CD4-positive, alpha-beta T cell treated with Interleukin-17A for 4 hours (primary cell): Measurements from ENCODE around the gene SLC8A3.
A peak's percentile ranks its signal among the peaks of the same experiment; 100 is the strongest.

Experiments used
- DNase-seq: peaks from one replicate; pipeline ENCODE4 v3.0.0-alpha.2; 2020; ENCODE audit warnings: mixed read lengths

Gene SLC8A3

DNA sequence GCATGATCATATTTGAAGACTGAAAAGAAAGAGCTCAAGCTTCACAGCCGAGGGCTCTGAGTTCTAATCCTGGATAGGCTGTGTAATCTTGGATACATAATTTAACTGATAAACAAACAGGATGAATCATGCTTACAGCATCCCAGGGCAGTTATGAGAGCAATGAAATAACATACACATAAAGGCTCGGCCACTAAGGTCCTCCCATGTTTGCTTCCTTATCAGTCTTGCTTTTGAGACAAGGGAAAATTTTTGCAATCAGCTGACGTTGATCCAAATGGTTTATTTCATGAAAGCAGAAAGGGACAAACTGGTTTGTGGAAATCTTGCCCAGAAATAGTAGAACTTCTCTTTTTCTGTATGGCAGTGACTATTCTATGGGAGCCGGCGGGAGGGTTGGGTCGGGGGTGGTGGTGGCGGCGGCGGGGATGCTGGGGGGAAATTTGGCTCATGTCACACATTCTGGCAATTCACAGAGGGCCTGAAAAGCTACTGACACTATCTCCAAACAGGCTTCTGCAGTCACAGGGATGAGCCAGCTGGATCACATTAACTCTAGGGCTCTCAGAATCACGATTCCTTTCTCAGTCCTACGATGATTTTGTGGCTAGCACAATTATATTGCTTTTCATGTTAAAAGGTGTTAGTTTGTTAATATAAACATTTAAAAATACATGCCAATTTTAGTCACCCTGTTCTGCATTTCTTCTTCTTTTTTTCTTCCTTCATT lies 124.5 kb downstream of the SLC8A3 start:
- DNase-seq, result no peak

DNA sequence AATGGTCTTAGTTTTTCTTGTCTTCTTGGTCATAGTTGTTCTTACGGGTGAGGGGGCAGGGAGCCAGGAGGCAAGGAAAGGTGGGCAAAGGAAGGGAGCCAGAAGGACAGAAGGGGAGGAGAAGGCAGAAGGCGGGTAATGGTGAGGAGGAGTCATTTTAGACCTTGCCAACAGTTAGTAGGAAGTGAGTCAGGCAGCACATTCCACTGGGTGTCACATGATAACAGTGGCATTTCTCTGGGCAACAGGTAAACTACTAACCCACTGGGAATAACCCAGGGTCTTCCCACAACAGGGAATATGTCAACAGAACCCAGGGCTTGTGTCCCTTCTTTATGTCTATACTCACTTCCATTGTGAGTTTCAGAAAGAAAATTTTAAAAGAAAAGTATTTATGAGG lies 127.6 kb downstream of the SLC8A3 start:
- no peak for DNase-seq

DNA sequence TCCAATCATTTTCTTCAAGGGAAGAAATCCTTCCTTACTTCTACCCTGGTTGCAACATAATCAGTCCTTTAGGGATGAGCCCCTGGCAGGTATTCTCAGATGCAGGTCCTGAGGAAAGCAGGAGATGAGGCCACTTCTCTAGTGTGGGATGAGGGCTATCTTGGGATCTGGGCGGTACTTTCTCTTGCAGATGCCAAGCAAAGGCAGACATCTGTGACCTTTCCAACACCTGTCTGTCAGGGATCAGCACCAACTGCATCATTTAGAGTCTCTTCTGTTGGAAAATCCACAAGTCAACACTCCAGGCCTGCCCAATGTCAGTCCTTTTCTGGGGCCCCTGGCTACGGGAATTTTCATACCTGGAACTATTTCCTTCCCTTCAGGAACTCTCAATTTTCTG lies 129.2 kb downstream of the SLC8A3 start:
- no peak for DNase-seq

DNA sequence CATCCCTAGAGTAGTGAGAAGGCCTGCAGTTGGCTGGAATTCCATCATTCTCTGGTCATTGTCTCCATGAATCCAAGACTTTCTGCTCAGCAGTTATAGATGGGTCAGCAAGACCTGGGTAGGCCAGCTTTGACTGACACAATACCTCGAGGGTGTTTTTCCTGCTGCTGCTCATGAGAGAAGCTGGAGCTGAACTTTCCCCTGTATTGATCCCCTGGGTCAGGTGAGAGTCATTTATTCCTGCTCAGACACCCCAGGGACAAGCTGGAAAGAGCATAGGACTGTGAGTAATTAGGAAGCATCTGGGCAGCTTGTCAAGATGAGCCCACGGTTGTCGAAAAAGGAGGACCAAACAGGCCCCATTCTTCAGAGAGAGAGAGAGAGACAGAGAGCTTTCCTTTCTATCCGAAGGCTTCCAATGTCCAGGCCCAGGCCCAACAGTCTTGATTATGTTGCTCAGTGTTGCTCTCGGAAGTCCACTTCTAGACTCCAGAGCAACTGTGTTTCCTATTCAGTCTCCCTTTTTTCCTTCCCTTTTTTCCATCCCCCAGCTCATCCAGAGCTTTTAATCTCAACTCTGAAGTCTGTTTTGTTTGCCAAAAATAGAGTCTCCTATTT lies 131.1 kb downstream of the SLC8A3 start:
- no peak for DNase-seq

DNA sequence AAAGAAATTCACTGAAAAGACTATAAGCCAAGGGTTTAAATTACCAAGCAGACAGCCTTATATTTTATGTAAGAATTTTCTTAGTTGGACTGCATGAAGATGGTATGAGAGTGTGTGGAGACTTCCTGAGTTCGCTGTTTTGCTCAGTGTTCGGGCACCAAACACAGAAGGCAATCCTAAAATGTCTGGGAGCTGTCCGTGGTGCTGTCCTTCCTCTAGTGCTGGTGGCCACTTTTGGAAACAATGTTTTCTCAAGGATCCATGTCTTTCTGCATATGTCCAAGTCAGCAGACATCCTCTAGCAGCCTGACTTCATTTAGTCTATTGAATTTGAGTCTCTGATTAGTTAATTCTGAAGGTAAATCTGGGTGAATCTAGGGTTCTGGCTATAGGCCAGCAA lies 135.8 kb downstream of the SLC8A3 start:
- no peak for DNase-seq

DNA sequence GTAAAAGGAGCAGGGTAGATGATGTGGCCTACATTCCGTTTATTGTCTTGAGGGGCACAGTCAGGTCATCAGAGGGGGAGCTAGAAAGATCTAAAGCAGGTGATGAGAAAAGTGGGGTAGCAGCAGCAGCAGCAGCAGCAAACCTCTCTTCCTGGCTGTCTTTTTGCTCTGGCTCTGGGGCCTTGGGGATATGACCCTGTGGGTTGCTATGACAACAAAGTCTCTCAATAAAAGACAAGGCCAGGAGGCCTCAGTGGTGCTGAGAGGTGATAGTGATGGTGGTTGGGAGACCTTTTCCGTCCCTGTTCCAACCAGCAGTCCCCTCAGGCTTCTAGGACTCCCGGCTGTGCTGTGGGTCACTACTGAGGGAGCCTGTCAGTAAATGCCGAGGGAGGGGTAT lies 138.6 kb downstream of the SLC8A3 start:
- no peak for DNase-seq

DNA sequence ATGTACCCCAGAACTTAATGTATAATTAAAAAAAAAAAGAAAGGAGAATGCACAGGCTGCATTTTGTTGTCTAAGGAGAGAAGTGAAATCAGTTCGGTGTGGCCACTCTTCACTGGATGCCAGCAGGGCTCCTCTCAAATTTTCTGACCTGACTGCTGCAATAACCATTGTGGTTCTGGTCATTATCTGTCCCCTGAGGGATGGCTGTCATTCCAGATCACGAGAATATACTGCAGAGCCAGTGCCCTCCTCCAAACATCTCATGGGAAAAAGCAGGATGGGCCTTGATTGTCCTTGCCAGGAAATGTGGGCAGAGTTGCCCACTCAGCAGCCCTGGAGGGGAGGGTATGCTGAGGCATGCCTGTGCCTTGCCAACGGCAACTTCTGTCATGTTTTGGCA lies 139.1 kb downstream of the SLC8A3 start:
- no peak for DNase-seq

DNA sequence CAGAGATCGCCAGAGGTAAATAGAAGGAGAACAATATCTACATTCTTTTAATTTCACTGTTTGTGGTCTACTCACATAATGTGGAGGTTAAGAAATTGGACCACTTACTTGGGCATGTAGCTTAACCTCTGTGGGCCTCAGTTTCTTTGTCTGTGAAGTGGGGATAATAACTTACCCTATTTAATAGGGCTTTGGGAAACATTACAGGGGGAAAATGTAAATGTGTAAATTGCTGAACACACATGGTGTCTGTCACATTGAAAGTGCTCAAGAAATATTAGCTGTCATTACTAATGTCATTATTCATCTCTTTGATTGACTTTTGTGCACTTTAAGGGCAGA lies 140.5 kb downstream of the SLC8A3 start:
- DNase-seq, result no peak

DNA sequence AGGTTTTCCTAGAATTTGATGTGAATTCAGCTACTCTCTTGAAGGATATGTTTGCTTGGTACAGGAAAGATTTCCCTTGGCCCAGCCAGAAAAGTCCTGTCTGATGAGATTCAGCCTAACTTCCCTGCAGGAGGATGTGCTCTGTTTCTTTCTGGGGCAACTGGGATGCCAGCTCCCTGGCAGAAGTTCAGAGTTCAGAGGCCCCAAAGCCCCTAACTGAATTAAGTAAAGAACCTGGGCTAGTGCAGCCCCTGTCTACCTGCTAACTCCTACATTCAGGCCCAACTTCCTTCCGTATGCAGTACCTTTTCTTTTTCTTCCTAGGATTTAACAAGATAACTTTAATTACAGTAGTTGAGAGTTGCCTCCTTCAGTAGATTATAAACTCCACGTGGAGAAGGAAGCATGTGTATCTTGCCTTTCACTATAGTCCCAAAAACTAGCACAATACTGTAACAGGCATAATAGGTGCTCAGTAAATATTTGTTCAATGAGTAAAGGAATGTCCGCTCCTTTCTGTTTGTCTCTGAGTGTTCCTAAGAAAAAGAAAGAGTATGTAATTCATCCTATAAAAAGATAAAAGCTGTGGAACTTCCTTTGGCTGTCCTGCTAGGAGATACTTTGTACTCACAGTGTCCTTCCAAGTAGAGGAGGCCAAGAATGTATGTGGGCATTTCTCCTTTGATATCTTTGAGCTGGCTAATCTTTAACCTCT lies 141.0 kb downstream of the SLC8A3 start:
- no peak for DNase-seq

DNA sequence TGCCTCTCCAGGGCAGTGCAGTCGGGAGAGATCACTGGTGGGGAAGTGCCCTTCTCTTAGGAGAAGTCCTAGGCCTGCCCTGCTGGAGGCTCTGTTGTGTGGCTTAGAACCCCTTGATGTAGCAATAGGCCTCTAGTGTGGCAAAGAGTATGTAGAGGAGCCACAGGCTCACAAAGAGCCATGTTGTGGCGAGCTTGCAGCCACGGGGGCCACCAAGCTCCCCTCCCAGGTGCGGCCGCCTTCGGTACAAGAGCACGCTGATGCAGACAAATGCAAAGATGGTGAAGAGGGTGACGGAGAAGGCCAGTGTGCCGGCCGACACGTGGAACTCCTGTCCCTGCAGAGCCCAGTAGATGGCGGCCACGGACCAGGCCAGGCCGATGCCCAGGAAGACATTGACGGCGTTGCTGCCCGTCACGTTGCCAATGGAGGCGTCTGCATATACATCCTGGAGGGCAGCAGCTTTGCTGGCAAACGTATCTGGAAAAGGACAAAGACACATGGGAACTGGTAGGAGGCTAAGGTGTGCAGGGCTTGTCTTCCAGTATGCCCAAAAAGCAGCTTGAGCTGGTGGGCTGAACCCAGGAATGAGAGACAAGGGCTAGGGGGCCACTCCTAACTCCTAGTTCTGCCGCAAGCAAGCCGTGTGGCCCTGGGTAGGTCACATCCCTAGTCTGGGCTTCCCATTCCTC lies 142.8 kb downstream of the SLC8A3 start:
- no peak for DNase-seq

DNA sequence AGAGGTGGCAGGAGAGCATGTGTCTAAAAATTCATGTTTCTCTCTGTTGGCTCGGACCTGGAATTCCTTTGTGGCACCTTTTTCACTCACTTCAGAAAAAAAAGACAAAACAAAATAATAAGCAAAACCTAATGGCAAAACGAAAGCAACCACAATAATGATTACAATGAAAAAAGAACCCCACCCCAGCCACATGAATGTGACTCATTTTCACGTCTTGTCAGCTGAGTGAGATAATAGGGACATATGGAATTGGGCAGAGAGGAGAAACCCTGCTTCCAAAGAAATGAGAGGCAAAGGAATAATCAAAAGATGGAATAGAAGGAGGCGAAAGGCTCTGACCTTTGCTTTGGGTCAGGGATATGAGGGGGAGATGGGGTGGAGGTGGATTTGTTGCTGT lies 143.4 kb downstream of the SLC8A3 start:
- no peak for DNase-seq

DNA sequence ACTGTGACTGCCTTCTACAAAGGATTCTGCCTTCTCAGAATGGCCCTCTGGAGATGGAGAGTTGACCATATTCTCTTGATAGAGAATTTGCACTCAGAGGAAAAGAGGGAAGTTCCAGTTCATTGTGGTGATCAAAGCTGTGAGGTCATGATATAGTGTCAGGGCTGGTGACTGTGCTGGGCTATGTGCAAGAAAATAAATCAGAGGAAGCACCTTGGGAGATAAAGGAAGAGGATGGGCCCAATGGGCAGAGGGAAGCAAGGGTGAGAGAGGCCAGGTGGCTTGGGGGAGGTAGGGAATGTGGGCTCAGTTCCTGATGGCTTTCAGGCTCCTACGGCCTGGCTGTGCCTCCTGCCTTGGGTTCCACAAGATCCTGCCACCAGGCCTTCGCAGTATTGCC lies 145.8 kb downstream of the SLC8A3 start:
- no peak for DNase-seq

DNA sequence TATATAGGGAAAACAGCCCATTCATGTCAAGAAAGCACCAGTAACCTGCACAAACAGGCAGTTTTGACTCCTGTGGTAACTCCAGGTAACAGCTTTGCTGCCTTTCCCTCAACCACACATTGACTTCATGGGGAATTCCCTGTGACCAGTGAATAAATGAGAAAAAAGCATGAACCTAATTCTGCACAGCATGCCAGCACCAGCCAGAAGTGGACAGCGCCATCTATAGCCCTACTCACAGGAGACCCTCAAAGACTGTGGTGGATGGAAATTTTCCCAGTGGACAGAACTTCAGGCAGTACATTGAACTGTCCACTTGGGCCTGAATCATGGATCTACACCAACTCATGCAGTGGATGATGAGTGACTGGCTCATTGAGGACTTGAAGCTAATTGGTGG lies 152.1 kb downstream of the SLC8A3 start:
- no peak for DNase-seq

DNA sequence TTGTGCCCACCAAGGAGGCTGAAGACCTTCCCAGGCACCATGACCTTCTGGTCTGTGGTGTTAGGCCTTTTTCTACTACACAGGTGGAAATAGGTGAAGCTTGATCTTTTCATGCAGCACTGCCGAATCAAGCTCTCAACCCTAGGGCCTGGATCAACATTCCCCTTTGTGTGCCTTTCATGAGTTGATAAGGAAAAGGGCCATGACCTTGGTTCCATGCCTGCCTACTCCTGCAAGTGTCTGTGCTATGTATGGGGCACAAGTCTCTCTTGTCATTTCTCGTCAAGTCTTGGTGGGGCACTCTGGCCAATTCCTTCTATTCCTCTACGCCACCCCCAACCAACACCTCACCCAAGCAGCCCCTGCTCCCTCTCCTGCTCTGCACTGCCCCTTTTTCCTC lies 154.5 kb downstream of the SLC8A3 start:
- no peak for DNase-seq

DNA sequence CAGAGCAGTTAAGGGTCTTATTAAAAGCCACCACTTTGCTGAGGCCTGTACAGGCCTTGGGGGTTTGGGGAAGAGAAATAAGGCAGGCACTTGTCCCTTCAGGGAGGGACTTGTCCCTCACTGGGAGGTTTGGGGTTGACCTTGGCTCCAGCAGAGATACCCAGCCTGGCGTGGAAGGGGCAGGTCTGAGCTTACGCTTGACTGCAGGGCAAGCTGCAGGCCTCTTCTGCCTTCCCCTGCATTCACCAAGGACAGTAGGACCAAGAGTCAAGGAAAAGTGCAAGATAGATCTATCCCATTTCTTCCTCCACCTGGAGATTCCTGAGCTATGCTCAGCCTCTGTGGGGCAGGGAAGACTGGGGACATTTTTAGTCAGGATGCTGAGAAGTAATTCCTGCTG lies 155.2 kb downstream of the SLC8A3 start:
- no peak for DNase-seq

DNA sequence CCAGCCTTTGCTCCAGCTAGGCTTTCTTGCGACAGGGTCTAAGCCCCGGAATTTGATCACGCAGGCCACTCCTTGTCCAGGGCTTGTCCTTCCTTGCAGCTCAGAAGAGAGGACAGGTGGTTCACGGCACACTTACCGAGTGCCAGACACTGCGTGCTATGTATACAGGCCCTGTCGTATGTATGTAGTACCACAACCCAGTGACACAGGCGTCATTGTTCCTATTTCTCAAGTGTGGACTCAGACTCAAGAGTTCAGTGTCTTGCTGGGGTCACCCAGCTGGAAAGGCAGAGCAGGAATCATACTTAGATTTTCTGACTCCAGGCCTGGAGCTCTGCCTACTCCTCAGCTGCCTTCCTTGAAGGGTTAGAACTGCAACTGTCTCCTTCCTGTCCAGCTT lies 155.6 kb downstream of the SLC8A3 start:
- DNase-seq, result no peak

DNA sequence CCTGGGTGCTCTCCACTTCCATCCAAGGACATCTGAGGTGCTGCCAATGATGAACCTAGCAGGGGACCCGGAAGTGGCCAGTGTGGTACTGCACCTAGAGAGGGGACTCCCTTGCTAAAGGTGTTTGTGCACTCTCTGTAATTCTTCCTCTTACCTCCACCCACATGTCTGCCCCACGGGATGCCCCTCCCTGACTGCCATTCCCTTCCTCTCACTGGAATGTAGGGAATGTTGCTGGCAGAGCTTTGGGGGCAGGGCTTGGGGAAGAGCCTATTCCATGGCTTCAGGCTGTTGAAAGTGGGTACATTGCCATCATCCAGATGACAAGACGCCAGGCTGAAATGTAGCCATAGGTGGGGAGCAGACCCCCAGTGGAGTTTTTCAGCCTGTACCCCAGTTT lies 156.3 kb downstream of the SLC8A3 start:
- DNase-seq, result no peak

DNA sequence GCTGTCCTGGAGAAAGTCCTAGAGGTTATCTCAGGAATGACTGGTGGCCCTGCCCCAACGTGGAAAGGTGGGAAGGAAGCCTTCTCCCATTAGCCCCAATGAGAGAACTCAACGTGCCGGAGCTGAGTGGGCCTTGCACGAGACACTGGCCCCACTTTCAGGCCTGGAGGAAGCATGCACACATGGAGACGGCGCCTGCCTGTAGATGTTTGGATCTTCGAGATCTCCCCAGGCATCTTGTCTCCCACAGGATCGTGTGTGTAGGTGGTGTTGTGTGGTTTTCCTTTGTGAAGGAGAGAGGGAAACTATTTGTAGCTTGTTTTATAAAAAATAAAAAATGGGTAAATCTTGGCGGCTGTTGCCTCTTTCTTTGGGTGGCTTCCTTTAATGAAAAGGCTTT lies 156.7 kb downstream of the SLC8A3 start:
- DNase-seq, result no peak

DNA sequence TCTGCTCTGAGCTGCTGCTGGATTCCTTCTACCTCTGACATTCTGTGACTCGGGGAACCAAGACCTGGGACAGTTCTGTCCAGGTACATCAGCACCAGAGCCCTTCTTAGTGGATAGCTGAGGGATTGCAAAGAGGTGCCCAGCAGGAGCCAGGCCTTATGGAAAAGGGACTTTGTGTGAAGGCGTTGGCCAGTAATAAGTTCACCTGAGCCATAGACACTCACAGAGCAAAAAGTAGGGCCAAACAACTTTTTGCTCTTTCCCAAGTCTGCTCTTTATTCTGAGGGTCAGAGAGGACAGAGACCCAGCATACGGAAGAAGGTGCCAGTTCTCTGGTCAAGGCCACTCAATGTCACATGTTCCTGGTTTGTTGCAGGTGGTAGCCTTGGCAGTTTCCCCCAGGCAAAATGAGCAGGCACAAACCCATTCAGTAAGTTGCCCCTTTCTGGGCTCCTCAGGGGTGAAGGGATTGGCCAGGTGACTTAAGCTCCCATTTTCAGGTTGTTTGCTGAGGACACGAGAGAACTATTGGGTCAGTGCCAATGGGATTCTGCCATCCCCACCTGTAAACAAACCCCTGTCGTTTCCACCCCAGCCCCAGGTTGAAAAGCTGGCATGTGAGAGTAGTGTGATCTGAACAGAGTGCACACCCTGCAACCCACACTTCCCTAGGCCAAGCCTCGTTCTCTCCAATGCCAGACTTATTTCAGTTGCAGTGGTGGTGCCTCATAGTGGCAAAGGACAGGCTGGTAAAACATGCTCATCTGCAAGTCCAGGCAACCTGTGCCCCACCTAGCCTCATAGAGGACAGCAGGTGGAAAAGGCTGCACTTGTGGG lies 159.2 kb downstream of the SLC8A3 start:
- DNase-seq, result no peak

DNA sequence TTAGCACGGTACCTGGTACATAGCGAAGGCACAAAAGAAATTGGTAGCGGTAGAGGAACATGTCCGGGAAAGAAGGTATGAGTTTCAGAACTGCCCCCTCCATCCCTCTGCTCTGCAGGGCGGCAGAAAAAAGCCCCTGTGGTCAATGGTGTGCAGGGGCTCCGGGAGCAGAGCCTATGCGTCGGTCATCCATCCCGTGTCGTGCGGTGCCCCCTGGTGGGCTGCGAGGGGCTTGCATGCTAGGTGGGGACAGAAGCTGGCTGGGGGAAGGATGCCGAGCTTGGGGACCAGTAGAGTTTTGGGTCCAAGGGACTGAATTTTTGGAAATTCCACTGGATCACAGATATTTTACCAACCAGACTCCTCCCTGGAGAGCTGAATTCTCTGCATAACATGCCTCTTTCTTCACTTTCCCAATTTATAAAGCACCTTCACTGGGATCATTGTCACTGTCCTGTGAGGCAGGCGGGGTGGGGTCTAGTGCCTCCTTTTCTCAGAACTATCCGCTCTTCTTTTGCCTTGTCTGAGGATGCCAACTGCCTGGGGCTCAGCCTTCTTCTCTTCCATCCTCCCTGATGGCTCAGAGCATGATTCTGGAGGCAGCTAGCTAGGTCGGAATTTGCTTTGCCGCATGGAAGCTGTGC lies 160.8 kb downstream of the SLC8A3 start:
- DNase-seq, result peak; percentile 59

DNA sequence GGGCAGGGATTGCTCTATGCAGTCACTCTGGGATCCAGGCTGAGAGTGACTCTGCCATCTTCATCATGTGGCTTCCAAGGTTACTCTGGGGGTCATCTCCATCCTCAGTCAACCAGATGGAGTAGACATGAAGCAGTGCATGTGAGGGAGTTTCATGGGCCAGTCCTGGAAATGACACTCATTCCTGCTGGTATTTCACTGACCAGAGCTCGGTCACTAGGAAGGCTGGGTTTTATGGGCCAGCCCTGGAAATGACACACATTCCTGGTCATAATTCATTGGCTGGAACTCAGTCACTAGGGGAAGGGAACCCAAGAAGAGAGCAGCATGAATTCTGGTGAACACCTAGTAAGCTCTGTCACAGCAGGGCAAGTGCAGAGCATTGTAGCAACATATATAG lies 164.9 kb downstream of the SLC8A3 start:
- DNase-seq, result no peak

DNA sequence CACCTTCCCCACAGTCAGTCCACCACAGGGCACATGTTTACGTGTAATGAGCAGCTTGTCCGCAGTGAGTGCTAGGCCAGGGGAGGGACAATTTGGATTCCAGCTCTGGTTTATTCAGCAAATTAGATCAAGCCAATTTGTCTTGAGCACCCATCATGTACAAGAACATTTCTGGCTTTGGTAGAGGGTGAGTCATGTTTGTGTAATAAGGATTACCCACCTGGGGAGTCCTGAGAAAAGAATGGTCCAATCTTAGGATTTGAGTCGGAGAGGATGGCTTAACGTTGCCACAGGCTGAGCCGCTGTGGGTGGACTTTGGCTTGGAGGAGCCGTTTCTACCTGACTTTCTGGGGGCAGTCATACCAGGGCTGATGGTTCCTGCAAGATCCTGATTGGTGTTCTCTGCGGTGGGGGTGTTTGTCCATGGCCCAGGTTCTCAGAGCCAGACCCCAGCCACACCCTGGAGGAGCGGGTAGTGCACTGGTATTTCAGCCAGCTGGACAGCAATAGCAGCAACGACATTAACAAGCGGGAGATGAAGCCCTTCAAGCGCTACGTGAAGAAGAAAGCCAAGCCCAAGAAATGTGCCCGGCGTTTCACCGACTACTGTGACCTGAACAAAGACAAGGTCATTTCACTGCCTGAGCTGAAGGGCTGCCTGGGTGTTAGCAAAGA lies 165.8 kb downstream of the SLC8A3 start:
- no peak for DNase-seq
